HepG2 (cell line): Measurements from ENCODE around the gene ADGRB2. TPM values are rescaled to one million over a fixed set of nuclear protein-coding genes. Genes with fewer than 3 reads are reported as not detected.

ENCODE experiments used
- ARID2 ChIP-seq: sonication (generic); formaldehyde crosslinking; IDR thresholded peaks from 2 replicates; pipeline ENCODE4 v1.8.1; 2022; ENCODE audit warnings: mild to moderate bottlenecking, missing genetic modification reagents, borderline replicate concordance
- E2F1 ChIP-seq: sonication (generic); formaldehyde crosslinking; IDR thresholded peaks from 2 replicates; pipeline ENCODE4 v1.5.0; 2020; ENCODE audit warnings: missing genetic modification reagents
- HNRNPLL ChIP-seq: fragments of 200-400 bp; formaldehyde crosslinking; IDR thresholded peaks from 2 replicates; pipeline ENCODE4 v1.6.1; 2017; ENCODE audit warnings: mild to moderate bottlenecking, low read depth, low read length; ENCODE audit not compliant: poor library complexity, severe bottlenecking
- KDM1A ChIP-seq: IDR thresholded peaks from 2 replicates; pipeline ENCODE4 v1.6.1; 2016; ENCODE audit warnings: missing compliant biosample characterization
- PBX2 ChIP-seq: IDR thresholded peaks from 2 replicates; pipeline ENCODE4 v1.6.1; 2016; ENCODE audit warnings: control low read depth
- PRMT3 ChIP-seq: sonication (generic); formaldehyde crosslinking; IDR thresholded peaks from 2 replicates; pipeline ENCODE4 v1.8.1; 2022; ENCODE audit warnings: low read depth, mild to moderate bottlenecking, moderate library complexity, missing genetic modification reagents, borderline replicate concordance
- SMAD3 ChIP-seq: sonication (generic); formaldehyde crosslinking; IDR thresholded peaks from 2 replicates; pipeline ENCODE4 v1.4.0; 2020; ENCODE audit warnings: missing genetic modification reagents
- SRSF9 ChIP-seq: fragments of 200-400 bp; formaldehyde crosslinking; IDR thresholded peaks from 2 replicates; pipeline ENCODE4 v1.6.1; 2018; ENCODE audit warnings: borderline replicate concordance, mild to moderate bottlenecking, low read depth, low read length; ENCODE audit not compliant: insufficient read depth, poor library complexity, severe bottlenecking
- ZNF205 ChIP-seq: IDR thresholded peaks from 2 replicates; pipeline ENCODE4 v1.6.1; 2018; ENCODE audit warnings: missing biosample characterization, missing genetic modification reagents
- ZNF296 ChIP-seq: sonication (generic); formaldehyde crosslinking; conservative IDR thresholded peaks from 2 replicates; pipeline ENCODE4 v1.5.0; 2020; ENCODE audit warnings: mild to moderate bottlenecking, missing genetic modification reagents
- ZNF691 ChIP-seq: sonication (generic); formaldehyde crosslinking; IDR thresholded peaks from 2 replicates; pipeline ENCODE4 v1.4.0; 2020; ENCODE audit warnings: missing genetic modification reagents, low read depth, mild to moderate bottlenecking, borderline replicate concordance
- ZNF740 ChIP-seq: sonication (generic); formaldehyde crosslinking; IDR thresholded peaks from 2 replicates; pipeline ENCODE4 v1.4.0; 2020; ENCODE audit warnings: missing genetic modification reagents
- ZNF850 ChIP-seq: sonication (generic); formaldehyde crosslinking; conservative IDR thresholded peaks from 2 replicates; pipeline ENCODE4 v1.9.0; 2021; ENCODE audit warnings: mild to moderate bottlenecking, missing genetic modification reagents
- polyA plus RNA-seq, 8 experiments: library from polyadenylated mRNA; depleted of rRNA in 3 of 8; stranded (reverse) in 7 of 8; unstranded in 1 of 8; fragments of >200 nt; fragmentation: Illumina TruSeq in 4 of 8; extraction: Trizol in 4 of 8; gene quantifications; 2 replicates each; pipeline versions ENCODE4 v1.2.1 to v1.2.3, GENCODE V29; 2011 to 2016; ENCODE audit warnings: low read depth in 4 of 8, missing spikeins in 1 of 8, mixed read lengths in 1 of 8; ENCODE audit not compliant: insufficient read depth in 1 of 8
- total RNA-seq, 5 experiments: library from RNA; depleted of rRNA; stranded (reverse); fragments of >200 nt; fragmentation: Illumina TruSeq; extraction: Trizol; gene quantifications; 2 replicates each; pipeline ENCODE4 v1.2.3, GENCODE V29; 2016; ENCODE audit warnings: low read depth in 1 of 5
- TF ChIP-seq, protein P1 (sequence below): sonication (generic); formaldehyde crosslinking; conservative IDR thresholded peaks from 2 replicates; pipeline ENCODE4 v1.4.0; 2020; ENCODE audit warnings: mild to moderate bottlenecking, missing genetic modification reagents, moderate library complexity

The ADGRB2 gene
- total and polyA plus RNA-seq, 2 of the 13 experiments (the other 11 are each of a cell fraction or from before 2014, with no cell fraction given): 0.03 to 0.09 TPM

- TF ChIP-seq, protein P1, sequence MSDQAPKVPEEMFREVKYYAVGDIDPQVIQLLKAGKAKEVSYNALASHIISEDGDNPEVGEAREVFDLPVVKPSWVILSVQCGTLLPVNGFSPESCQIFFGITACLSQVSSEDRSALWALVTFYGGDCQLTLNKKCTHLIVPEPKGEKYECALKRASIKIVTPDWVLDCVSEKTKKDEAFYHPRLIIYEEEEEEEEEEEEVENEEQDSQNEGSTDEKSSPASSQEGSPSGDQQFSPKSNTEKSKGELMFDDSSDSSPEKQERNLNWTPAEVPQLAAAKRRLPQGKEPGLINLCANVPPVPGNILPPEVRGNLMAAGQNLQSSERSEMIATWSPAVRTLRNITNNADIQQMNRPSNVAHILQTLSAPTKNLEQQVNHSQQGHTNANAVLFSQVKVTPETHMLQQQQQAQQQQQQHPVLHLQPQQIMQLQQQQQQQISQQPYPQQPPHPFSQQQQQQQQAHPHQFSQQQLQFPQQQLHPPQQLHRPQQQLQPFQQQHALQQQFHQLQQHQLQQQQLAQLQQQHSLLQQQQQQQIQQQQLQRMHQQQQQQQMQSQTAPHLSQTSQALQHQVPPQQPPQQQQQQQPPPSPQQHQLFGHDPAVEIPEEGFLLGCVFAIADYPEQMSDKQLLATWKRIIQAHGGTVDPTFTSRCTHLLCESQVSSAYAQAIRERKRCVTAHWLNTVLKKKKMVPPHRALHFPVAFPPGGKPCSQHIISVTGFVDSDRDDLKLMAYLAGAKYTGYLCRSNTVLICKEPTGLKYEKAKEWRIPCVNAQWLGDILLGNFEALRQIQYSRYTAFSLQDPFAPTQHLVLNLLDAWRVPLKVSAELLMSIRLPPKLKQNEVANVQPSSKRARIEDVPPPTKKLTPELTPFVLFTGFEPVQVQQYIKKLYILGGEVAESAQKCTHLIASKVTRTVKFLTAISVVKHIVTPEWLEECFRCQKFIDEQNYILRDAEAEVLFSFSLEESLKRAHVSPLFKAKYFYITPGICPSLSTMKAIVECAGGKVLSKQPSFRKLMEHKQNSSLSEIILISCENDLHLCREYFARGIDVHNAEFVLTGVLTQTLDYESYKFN (CRISPR knock-in tag): peak; percentile 96
- TF ChIP-seq ARID2 (CRISPR knock-in tag) (peak; percentile 4; the same call in 1 of the 2 replicates), HNRNPLL (no peak), ZNF850 (no peak), KDM1A (CRISPR knock-in tag) (0 out of 2 replicates have a peak, but pooled peaks have one; percentile 52), ZNF740 (no peak), ZNF691 (CRISPR knock-in tag) (peak; percentile 45; the same call in 1 of the 2 replicates), PBX2 (CRISPR knock-in tag) (no peak), ZNF296 (no peak), SRSF9 (no peak), SMAD3 (0 out of 2 replicates have a peak, but pooled peaks have one; percentile 70), E2F1 (CRISPR knock-in tag) (peak; percentile 75; the same call in 1 of the 2 replicates), ZNF205 (CRISPR knock-in tag) (peak; percentile 60; the same call in 1 of the 2 replicates), PRMT3 (CRISPR knock-in tag) (no peak)
These were observed 48.9 kb downstream of the ADGRB2 start (continued) for GRCh38 chr1:31715087-31715872.
